ENCODE data around the gene ERGIC3.

The ERGIC3 gene

DNA sequence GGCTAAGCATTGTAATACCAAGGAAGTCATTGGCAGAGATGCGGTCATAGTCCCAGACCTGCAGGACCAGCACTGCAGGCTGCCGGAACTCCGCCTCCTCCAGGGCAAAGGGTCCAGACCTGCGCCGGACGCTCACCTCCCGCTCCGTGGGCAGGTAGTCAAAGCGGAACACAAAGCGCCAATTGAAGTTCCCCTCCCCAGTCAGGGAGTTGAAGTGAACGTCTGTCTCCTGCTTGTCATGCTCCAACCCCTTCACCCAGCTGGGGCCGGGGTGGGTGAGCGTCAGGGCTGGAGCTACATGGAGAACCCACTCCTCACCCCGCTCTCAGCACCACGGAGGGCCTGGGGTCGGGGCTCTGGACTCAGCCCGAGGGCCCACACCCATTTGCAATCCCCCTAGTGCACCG is 18.2 kb downstream of the ERGIC3 start:
- H3F3A ChIP-seq (ENCODE audit: control insufficient read depth, insufficient read depth): no peaks in the 10 kb centered on the region
- H3K27ac ChIP-seq (ENCODE audit: low read depth, low read length): no peak overlapping the region
- H3K9me2 ChIP-seq (replicated peaks; ENCODE audit: control insufficient read depth, low read length): no peaks in the 10 kb centered on the region
- peaks cover 15% of the 10 kb centered on the region; the same call in 1 of the 2 replicates for H3K36me3 ChIP-seq (ENCODE audit: control insufficient read depth, low read length)
- no peak for TF ChIP-seq EZH2phosphoT487 (IDR thresholded peaks at IDR 0.05; ENCODE audit: borderline replicate concordance, low read length)
- TF ChIP-seq, protein P1, sequence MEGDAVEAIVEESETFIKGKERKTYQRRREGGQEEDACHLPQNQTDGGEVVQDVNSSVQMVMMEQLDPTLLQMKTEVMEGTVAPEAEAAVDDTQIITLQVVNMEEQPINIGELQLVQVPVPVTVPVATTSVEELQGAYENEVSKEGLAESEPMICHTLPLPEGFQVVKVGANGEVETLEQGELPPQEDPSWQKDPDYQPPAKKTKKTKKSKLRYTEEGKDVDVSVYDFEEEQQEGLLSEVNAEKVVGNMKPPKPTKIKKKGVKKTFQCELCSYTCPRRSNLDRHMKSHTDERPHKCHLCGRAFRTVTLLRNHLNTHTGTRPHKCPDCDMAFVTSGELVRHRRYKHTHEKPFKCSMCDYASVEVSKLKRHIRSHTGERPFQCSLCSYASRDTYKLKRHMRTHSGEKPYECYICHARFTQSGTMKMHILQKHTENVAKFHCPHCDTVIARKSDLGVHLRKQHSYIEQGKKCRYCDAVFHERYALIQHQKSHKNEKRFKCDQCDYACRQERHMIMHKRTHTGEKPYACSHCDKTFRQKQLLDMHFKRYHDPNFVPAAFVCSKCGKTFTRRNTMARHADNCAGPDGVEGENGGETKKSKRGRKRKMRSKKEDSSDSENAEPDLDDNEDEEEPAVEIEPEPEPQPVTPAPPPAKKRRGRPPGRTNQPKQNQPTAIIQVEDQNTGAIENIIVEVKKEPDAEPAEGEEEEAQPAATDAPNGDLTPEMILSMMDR (IDR thresholded peaks at IDR 0.05; ENCODE audit: low read depth, low read length, poor library complexity, severe bottlenecking): no peak
- no peak overlapping the region for H3K4me3 ChIP-seq (ENCODE audit: low read length)
- H3K4me2 ChIP-seq (ENCODE audit: low read length): no peak overlapping the region
- H3K4me1 ChIP-seq (ENCODE audit: control insufficient read depth, low read length): peaks cover 8% of the 10 kb centered on the region; the same call in 1 of the 2 replicates
- no peaks in the 10 kb centered on the region for H3K9me3 ChIP-seq (ENCODE audit: control insufficient read depth, insufficient read depth, low read length)
- H3K27me3 ChIP-seq (ENCODE audit: control insufficient read depth, low read length): no peaks in the 10 kb centered on the region
- H3K79me2 ChIP-seq (ENCODE audit: control insufficient read depth, low read length): no peaks in the 10 kb centered on the region
- no peaks in the 10 kb centered on the region for H4K20me1 ChIP-seq (ENCODE audit: control insufficient read depth, insufficient read depth, low read depth, low read length)

DNA sequence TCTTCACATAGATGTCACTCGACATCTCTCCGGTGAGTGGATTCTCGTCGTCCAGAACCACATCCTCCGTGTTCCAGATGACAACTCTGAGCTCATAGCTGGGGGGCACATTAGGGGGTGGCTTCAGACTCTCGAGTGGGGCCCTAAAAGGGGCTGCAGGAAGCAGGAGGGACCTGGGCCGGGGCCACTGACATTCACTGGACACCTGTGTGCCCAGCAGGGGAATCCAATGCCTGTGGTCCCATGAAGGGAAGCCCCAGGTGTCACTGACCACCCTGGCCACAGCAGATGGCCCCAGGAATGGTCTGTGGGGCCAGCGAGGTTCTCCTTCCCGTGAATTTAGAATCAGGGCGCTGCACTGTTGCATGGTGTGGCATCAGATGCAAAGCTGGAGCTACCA is 18.7 kb downstream of the ERGIC3 start:
- no peak overlapping the region for H3K4me2 ChIP-seq (ENCODE audit: low read length)
- H3K9me2 ChIP-seq (replicated peaks; ENCODE audit: control insufficient read depth, low read length): no peaks in the 10 kb centered on the region
- no peaks in the 10 kb centered on the region for H3K79me2 ChIP-seq (ENCODE audit: control insufficient read depth, low read length)
- TF ChIP-seq, protein P1 (IDR thresholded peaks at IDR 0.05; ENCODE audit: low read depth, low read length, poor library complexity, severe bottlenecking): no peak
- no peak for TF ChIP-seq EZH2phosphoT487 (IDR thresholded peaks at IDR 0.05; ENCODE audit: borderline replicate concordance, low read length)
- H3K27ac ChIP-seq (ENCODE audit: low read depth, low read length): no peak overlapping the region
- H3K4me1 ChIP-seq (ENCODE audit: control insufficient read depth, low read length): peaks cover 8% of the 10 kb centered on the region; the same call in 1 of the 2 replicates
- H3K9me3 ChIP-seq (ENCODE audit: control insufficient read depth, insufficient read depth, low read length): no peaks in the 10 kb centered on the region
- H3K36me3 ChIP-seq (ENCODE audit: control insufficient read depth, low read length): peaks cover 12% of the 10 kb centered on the region; the same call in 1 of the 2 replicates
- H3K27me3 ChIP-seq (ENCODE audit: control insufficient read depth, low read length): no peaks in the 10 kb centered on the region
- no peaks in the 10 kb centered on the region for H4K20me1 ChIP-seq (ENCODE audit: control insufficient read depth, insufficient read depth, low read depth, low read length)
- no peak overlapping the region for H3K4me3 ChIP-seq (ENCODE audit: low read length)
- H3F3A ChIP-seq (ENCODE audit: control insufficient read depth, insufficient read depth): no peaks in the 10 kb centered on the region

DNA sequence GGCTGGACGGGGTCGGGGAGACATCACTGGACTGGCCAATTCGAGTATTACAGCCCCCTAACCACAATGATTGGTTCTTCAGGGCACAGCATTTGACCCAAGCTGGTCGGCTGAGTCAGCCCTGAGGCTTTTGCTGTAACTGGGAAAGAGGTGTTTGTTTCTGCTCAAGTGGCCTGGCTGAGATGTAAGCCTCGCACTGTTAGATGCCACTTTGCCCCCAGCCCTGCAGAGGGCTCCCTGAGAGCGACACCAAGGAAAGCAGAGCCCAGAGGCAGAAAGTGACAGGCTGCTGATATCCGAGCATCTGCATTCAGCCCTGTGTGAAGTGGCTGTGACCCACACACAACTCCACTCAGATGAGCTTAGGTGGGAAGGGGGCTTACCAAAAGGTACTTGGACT is 19.4 kb downstream of the ERGIC3 start:
- no peak overlapping the region for H3K4me2 ChIP-seq (ENCODE audit: low read length)
- H3K27me3 ChIP-seq (ENCODE audit: control insufficient read depth, low read length): no peaks in the 10 kb centered on the region
- H3K4me1 ChIP-seq (ENCODE audit: control insufficient read depth, low read length): peaks cover 8% of the 10 kb centered on the region; the same call in 1 of the 2 replicates
- no peaks in the 10 kb centered on the region for H3K9me3 ChIP-seq (ENCODE audit: control insufficient read depth, insufficient read depth, low read length)
- H3K79me2 ChIP-seq (ENCODE audit: control insufficient read depth, low read length): no peaks in the 10 kb centered on the region
- no peaks in the 10 kb centered on the region for H3F3A ChIP-seq (ENCODE audit: control insufficient read depth, insufficient read depth)
- TF ChIP-seq EZH2phosphoT487 (IDR thresholded peaks at IDR 0.05; ENCODE audit: borderline replicate concordance, low read length): no peak
- TF ChIP-seq, protein P1 (IDR thresholded peaks at IDR 0.05; ENCODE audit: low read depth, low read length, poor library complexity, severe bottlenecking): peak; percentile 53
- H3K4me3 ChIP-seq (ENCODE audit: low read length): no peak overlapping the region
- H4K20me1 ChIP-seq (ENCODE audit: control insufficient read depth, insufficient read depth, low read depth, low read length): no peaks in the 10 kb centered on the region
- peaks cover 7% of the 10 kb centered on the region; the same call in 1 of the 2 replicates for H3K36me3 ChIP-seq (ENCODE audit: control insufficient read depth, low read length)
- no peaks in the 10 kb centered on the region for H3K9me2 ChIP-seq (replicated peaks; ENCODE audit: control insufficient read depth, low read length)
- H3K27ac ChIP-seq (ENCODE audit: low read depth, low read length): no peak overlapping the region
